ENCODE results near the gene PRKG1. TPM values are rescaled to one million over a fixed set of nuclear protein-coding genes. Genes with fewer than 3 reads are reported as not detected.

PRKG1 gene
- polyA plus RNA-seq, 1 donor from 2014 or later = 0.36 TPM

- Mint-ChIP-seq H3K27me3 (peaks cover 3% of the 10 kb centered on the region), H3K36me3 (no peaks in the 10 kb centered on the region), H3K4me1 (no peaks in the 10 kb centered on the region), H3K27ac (no peak overlapping the region), H3K4me3 (no peak overlapping the region), H3K9me3 (no peaks in the 10 kb centered on the region)
These were observed 10.9 kb downstream of the PRKG1 start for GRCh38 chr10:51085204-51085603.

- Mint-ChIP-seq H3K36me3 (no peaks in the 10 kb centered on the region), H3K27ac (no peak overlapping the region), H3K27me3 (peaks cover 3% of the 10 kb centered on the region), H3K9me3 (no peaks in the 10 kb centered on the region), H3K4me1 (no peaks in the 10 kb centered on the region), H3K4me3 (no peak overlapping the region)
These were observed 12.4 kb downstream of the PRKG1 start for GRCh38 chr10:51086710-51087109.

GRCh38 chr10:51087114-51087513 lies 12.8 kb downstream of the PRKG1 start:
- Mint-ChIP-seq H3K27ac (no peak overlapping the region), H3K9me3 (no peaks in the 10 kb centered on the region), H3K27me3 (peaks cover 3% of the 10 kb centered on the region), H3K36me3 (no peaks in the 10 kb centered on the region), H3K4me1 (no peaks in the 10 kb centered on the region), H3K4me3 (no peak overlapping the region)

GRCh38 chr10:51090190-51090589 lies 15.9 kb downstream of the PRKG1 start:
- Mint-ChIP-seq H3K27me3 (no peaks in the 10 kb centered on the region), H3K4me1 (no peaks in the 10 kb centered on the region), H3K36me3 (no peaks in the 10 kb centered on the region), H3K4me3 (no peak overlapping the region), H3K27ac (no peak overlapping the region), H3K9me3 (no peaks in the 10 kb centered on the region)

GRCh38 chr10:51092402-51092801 lies 18.1 kb downstream of the PRKG1 start:
- Mint-ChIP-seq H3K9me3 (no peaks in the 10 kb centered on the region), H3K27ac (no peak overlapping the region), H3K4me3 (no peak overlapping the region), H3K27me3 (no peaks in the 10 kb centered on the region), H3K4me1 (no peaks in the 10 kb centered on the region), H3K36me3 (no peaks in the 10 kb centered on the region)

GRCh38 chr10:51095444-51095843 lies 21.2 kb downstream of the PRKG1 start:
- H3K4me1 Mint-ChIP-seq = no peaks in the 10 kb centered on the region
- H3K36me3 Mint-ChIP-seq = peaks cover 2% of the 10 kb centered on the region
- H3K4me3 Mint-ChIP-seq = no peak overlapping the region
- no peak overlapping the region for H3K27ac Mint-ChIP-seq
- H3K27me3 Mint-ChIP-seq = peaks cover 3% of the 10 kb centered on the region
- H3K9me3 Mint-ChIP-seq = no peaks in the 10 kb centered on the region

GRCh38 chr10:51097546-51097945 lies 23.3 kb downstream of the PRKG1 start:
- H3K27me3 Mint-ChIP-seq = peaks cover 3% of the 10 kb centered on the region
- H3K4me3 Mint-ChIP-seq = no peak overlapping the region
- H3K27ac Mint-ChIP-seq = no peak overlapping the region
- H3K9me3 Mint-ChIP-seq = no peaks in the 10 kb centered on the region
- H3K4me1 Mint-ChIP-seq = no peaks in the 10 kb centered on the region
- peaks cover 2% of the 10 kb centered on the region for H3K36me3 Mint-ChIP-seq

- H3K9me3 Mint-ChIP-seq = no peaks in the 10 kb centered on the region
- H3K27me3 Mint-ChIP-seq = peaks cover 3% of the 10 kb centered on the region
- H3K36me3 Mint-ChIP-seq = peaks cover 2% of the 10 kb centered on the region
- H3K4me3 Mint-ChIP-seq = no peak overlapping the region
- H3K27ac Mint-ChIP-seq = no peak overlapping the region
- no peaks in the 10 kb centered on the region for H3K4me1 Mint-ChIP-seq
These were observed 25.9 kb downstream of the PRKG1 start for GRCh38 chr10:51100221-51100620.

GRCh38 chr10:51103554-51104217 lies 29.4 kb downstream of the PRKG1 start:
- no peaks in the 10 kb centered on the region for H3K9me3 Mint-ChIP-seq
- H3K27me3 Mint-ChIP-seq = no peaks in the 10 kb centered on the region
- no peaks in the 10 kb centered on the region for H3K36me3 Mint-ChIP-seq
- no peak overlapping the region for H3K4me3 Mint-ChIP-seq
- H3K27ac Mint-ChIP-seq = no peak overlapping the region
- no peaks in the 10 kb centered on the region for H3K4me1 Mint-ChIP-seq

- H3K9me3 Mint-ChIP-seq = no peaks in the 10 kb centered on the region
- H3K4me1 Mint-ChIP-seq = no peaks in the 10 kb centered on the region
- no peak overlapping the region for H3K27ac Mint-ChIP-seq
- no peaks in the 10 kb centered on the region for H3K36me3 Mint-ChIP-seq
- no peak overlapping the region for H3K4me3 Mint-ChIP-seq
- H3K27me3 Mint-ChIP-seq = no peaks in the 10 kb centered on the region
These were observed 32.1 kb downstream of the PRKG1 start for GRCh38 chr10:51106311-51106945.

- Mint-ChIP-seq H3K27me3 (no peaks in the 10 kb centered on the region), H3K9me3 (no peaks in the 10 kb centered on the region), H3K4me1 (no peaks in the 10 kb centered on the region), H3K4me3 (no peak overlapping the region), H3K36me3 (no peaks in the 10 kb centered on the region), H3K27ac (no peak overlapping the region)
These were observed 34.1 kb downstream of the PRKG1 start for GRCh38 chr10:51108406-51108805.

GRCh38 chr10:51109801-51110533 lies 35.7 kb downstream of the PRKG1 start:
- Mint-ChIP-seq H3K4me1 (no peaks in the 10 kb centered on the region), H3K9me3 (no peaks in the 10 kb centered on the region), H3K36me3 (no peaks in the 10 kb centered on the region), H3K27me3 (no peaks in the 10 kb centered on the region), H3K27ac (no peak overlapping the region), H3K4me3 (no peak overlapping the region)

GRCh38 chr10:51112013-51112412 lies 37.7 kb downstream of the PRKG1 start:
- no peak overlapping the region for H3K27ac Mint-ChIP-seq
- no peaks in the 10 kb centered on the region for H3K9me3 Mint-ChIP-seq
- H3K27me3 Mint-ChIP-seq = no peaks in the 10 kb centered on the region
- no peaks in the 10 kb centered on the region for H3K4me1 Mint-ChIP-seq
- no peak overlapping the region for H3K4me3 Mint-ChIP-seq
- H3K36me3 Mint-ChIP-seq = no peaks in the 10 kb centered on the region

GRCh38 chr10:51113007-51113406 lies 38.7 kb downstream of the PRKG1 start:
- no peaks in the 10 kb centered on the region for H3K36me3 Mint-ChIP-seq
- H3K27me3 Mint-ChIP-seq = no peaks in the 10 kb centered on the region
- no peaks in the 10 kb centered on the region for H3K9me3 Mint-ChIP-seq
- no peaks in the 10 kb centered on the region for H3K4me1 Mint-ChIP-seq
- H3K27ac Mint-ChIP-seq = no peak overlapping the region
- H3K4me3 Mint-ChIP-seq = no peak overlapping the region

GRCh38 chr10:51117053-51117660 lies 42.9 kb downstream of the PRKG1 start:
- H3K4me1 Mint-ChIP-seq = no peaks in the 10 kb centered on the region
- H3K27ac Mint-ChIP-seq = no peak overlapping the region
- H3K36me3 Mint-ChIP-seq = no peaks in the 10 kb centered on the region
- H3K27me3 Mint-ChIP-seq = no peaks in the 10 kb centered on the region
- H3K9me3 Mint-ChIP-seq = no peaks in the 10 kb centered on the region
- H3K4me3 Mint-ChIP-seq = no peak overlapping the region

All from IgD-negative memory B cell (primary cell).